ENCODE measurements around the gene QPCT.

The QPCT gene

GRCh38 chr2:37422816-37423215 lies 78.4 kb downstream of the QPCT start:
- no peaks in the 10 kb centered on the region for H3K9me3 ChIP-seq (ENCODE audit: control insufficient read depth, low read length)
- H3K27ac ChIP-seq (ENCODE audit: insufficient read depth, low read length, poor library complexity, severe bottlenecking): no peak overlapping the region
- DNase-seq: no peak
- no peaks in the 10 kb centered on the region for H3K4me1 ChIP-seq (ENCODE audit: control insufficient read depth, insufficient read depth, low read length, poor library complexity, severe bottlenecking)
- no peaks in the 10 kb centered on the region for H3K36me3 ChIP-seq (ENCODE audit: control insufficient read depth, insufficient read depth, low read length)
- H3K4me3 ChIP-seq (ENCODE audit: insufficient read depth, low read depth, low read length, poor library complexity, severe bottlenecking): no peak overlapping the region
- H3K27me3 ChIP-seq (replicated peaks; ENCODE audit: control insufficient read depth, insufficient read depth, low read length, poor library complexity, severe bottlenecking): no peaks in the 10 kb centered on the region
